HG03025 (cell line): Measurements from ENCODE around the gene CPNE4.

ENCODE experiments used
- ATAC-seq: cut with Tn5 transposase; IDR thresholded peaks from one replicate; pipeline ENCODE4 v1.9.1; 2021; ENCODE audit warnings: mild to moderate bottlenecking, moderate library complexity; ENCODE audit not compliant: unreplicated experiment, low FRiP score

CPNE4 gene

DNA sequence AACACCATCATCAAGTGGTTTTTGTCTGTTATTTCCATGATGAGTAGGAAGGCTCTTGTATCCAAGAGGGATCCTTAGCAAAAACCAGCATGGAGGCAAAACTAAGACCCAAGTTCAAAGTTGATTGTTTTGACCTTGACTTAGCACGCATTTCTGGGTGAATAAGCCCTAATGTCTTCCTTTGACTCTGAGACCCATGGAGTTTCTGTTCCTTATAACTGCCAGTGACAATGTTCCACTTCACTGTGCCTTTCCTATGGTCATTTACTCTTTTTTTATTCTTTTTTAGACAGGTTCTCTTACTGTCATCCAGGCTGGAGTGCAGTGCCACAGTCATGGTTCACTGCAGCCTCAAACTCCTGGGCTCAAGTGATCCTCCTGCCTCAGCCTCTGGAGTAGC, 413.8 kb downstream of the CPNE4 start:
- ATAC-seq, result peak; percentile 78

DNA sequence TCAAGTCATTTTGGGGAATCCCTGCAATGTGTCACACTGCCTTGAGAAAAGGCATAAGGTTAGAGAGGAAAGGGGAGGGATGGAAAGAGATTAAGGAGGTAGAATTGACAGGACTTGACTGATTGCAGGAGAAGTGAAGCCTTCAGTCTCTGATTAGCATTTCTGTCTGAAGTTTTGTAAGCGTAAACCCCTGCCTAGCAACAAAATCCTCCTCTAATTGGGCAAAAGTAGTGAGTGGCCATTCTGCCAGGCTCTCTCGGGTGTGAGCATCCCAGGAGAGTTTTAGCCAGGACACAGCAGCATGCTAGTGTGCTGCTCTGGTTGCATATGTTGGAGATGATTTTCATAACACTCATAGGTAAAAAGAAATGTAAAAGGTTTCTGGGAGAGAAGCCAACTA, 415.0 kb downstream of the CPNE4 start:
- ATAC-seq, result no peak

DNA sequence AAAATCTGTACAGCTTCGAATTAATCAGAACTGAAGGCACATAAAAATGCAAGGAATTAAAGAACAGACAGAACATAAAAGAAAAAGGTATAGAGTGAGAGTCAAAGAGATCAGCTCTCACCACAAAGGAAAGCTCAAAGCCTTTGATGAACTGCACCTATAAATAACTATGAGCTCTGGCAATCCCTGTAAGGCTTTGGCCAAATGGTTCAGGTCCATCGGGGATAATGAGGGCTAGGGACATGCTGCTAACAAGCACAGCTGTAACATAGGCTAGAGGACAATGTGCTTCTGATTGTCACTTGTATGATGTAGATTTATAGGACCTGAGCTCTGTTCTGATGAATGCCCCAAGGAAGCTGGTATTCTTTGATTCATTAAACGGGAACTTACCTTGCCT, 418.1 kb downstream of the CPNE4 start:
- ATAC-seq, result no peak

DNA sequence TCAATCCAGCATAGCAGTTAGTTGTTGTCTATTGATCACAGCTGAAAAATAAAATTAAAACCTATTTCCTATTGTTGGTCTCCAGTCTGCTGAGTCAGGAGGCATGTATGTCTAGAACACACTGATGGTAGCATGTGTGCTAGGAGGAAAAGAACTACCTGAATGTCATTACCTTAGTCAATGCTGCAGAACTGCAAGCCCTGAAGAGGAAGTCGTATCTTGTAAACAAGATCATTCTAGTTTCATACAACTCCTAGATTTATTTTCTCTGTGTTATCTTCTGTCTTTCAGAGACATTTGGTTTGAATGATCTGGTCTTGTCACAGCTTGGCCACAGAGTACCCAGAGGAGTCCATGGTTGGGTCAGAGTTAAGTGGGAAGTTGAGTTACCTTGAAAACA, 422.1 kb downstream of the CPNE4 start:
- peak; percentile 73 for ATAC-seq

DNA sequence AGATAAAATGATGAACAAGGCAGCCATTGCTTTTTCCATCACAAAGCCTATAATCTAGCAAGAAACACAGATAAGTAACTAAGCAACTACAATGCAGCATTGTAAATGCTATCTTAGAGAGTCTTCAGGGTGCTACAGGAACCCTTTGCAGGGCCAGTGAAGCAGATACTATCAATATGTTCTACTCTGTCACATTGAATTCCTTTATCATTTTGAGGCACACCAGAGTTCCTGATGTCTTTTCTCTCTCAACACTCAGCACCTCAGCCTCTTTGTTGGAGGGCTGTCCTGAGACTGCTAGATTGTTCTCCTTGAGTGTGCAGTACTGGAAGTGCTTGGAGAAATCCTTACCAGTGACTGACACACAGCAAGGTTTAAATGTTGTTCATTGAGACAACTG, 424.6 kb downstream of the CPNE4 start:
- ATAC-seq, result no peak

DNA sequence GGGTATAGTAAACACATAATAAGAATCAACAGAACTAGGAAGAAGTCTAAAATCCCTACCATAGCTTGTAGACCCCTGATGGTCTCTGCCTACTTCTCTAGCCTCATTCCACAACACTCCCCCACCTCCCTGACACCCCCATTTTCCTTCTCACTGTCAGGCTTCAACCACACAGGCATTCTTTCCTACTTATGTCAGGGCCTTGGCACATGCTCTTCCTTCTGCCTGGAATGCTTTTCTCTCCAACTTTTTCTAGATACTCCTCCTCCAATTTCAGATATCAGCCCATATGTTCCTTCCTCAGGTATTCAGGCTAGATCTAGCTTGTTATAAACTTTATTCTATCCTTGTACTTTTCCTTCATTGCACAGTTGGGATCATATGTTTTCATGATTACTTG, 426.1 kb downstream of the CPNE4 start:
- ATAC-seq, result no peak

- ATAC-seq, result no peak
Measured at GRCh38 chr3:131608296-131608695, 426.5 kb downstream of the CPNE4 start.

- no peak for ATAC-seq
Measured at GRCh38 chr3:131605916-131606315, 428.9 kb downstream of the CPNE4 start.

- ATAC-seq, result no peak
Measured at GRCh38 chr3:131602011-131602779, 432.6 kb downstream of the CPNE4 start.

GRCh38 chr3:131597816-131598215, 437.0 kb downstream of the CPNE4 start:
- no peak for ATAC-seq

- no peak for ATAC-seq
Measured at GRCh38 chr3:131596884-131597283, 437.9 kb downstream of the CPNE4 start.

- no peak for ATAC-seq
Measured at GRCh38 chr3:131591394-131592014, 443.3 kb downstream of the CPNE4 start.

- no peak for ATAC-seq
Measured at GRCh38 chr3:131586277-131586676, 448.5 kb downstream of the CPNE4 start.

GRCh38 chr3:131582438-131582837, 452.4 kb downstream of the CPNE4 start:
- ATAC-seq, result no peak

DNA sequence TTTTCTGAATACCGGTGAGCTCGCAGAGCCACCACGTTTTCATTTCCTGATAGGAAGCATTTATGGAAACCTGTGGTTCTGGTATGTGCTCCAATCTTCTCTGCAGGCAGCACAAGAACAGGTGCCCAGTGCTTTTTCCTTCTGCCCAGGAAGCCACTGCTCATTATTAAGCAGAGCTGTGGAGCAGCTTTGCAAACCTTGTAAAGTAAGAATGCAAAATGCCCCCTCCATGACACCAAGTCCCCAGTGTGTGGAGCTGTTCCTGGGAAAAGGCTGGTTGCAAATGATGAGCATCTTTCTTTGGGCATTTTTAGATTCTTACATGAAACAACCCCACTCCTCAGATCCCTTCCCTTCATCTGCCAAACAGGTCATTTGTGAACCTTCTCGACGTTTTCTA, 466.4 kb downstream of the CPNE4 start:
- no peak for ATAC-seq

DNA sequence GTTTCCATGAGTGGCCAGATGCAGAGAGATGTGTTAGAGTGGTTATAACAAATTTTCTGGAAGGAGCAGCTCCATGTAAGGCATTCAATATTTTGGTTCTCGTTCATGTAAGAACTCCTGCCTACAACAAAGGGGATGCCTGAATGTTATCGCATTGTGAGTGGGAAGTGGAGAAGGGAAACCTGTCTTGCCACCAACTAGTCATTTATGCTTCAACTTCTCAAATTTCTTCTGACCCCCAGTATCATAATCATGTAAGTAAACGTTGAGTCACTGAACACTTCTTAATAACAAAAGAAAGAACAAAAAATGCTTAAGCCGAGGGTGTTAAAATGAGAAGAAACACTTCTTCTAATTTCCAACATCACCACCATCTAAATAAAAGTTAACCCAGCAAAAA, 470.0 kb downstream of the CPNE4 start:
- ATAC-seq, result no peak

DNA sequence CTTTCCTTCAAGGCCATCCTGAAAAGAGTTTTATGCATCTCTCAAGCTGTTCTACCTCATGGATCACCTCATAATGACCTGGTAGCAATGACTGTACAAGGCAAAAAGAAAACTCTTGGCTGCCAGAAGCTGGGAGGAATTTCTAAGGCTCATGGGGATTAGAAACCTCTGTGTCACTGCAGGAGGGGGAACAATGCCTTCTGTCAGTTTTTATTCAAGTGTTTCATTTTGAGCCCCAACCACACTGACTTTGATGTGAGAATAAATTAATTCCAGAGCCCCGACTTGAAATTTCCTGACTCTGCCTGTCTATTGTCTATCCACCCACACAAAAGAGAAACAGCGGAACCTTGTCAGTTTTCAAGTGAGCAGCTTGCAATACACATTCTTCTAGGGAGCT, 473.3 kb downstream of the CPNE4 start:
- no peak for ATAC-seq

DNA sequence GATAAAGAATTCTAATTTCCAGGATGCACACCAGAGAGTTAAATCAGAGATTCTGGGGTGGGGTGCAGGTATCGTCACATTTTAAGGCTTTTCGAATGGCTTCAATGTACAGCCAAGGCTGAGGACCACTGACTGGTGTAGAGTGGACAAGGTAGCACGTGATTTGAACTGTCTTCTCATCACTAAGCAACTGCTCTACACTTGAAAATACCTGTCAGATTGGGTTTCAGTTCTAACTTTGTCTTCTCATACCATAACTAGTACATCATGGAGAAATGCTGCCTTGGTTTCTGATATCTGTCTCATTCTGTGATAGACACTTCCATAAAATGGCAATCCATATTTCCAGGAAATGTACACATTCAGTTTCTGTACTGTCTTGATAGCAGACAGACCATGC, 474.0 kb downstream of the CPNE4 start:
- no peak for ATAC-seq

DNA sequence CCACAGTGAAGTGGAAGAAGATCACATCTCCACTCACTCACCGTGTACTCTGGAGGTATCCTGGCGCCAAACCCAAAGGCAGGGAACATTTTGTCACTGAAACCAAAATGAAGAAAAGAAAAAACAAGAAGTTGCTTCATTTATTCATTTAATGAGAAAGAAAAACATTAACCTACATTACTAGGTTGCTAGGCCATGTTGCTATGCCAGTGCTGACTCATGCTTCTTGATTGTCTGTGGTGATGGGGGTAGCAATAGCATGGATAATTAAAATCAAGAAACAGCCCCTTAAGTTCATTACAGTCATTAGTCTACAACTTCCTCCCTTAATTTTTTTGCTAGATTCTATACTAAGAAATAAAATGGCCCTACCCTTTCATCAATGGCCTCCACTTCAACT, 479.4 kb downstream of the CPNE4 start:
- ATAC-seq, result no peak

- ATAC-seq, result peak; percentile 98
Measured at GRCh38 chr3:131553495-131554247, 481.1 kb downstream of the CPNE4 start.

DNA sequence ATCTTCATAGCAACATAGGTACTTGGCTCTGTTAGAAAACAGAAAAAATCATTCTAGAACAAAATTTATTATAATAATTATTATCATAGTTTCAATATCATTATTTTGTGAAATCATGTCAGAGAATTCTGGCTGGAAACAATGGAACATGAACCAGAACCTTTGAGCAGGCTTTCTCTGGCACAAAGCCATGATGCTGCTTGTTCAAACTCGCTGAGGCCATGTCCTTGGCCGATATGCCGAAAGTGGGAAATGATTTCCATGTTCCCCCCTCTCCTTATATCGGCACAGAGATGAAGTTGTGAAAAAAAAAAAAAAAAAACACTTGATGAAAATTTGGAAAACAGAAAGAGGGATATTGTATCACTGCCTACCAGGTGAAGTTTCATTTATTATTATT, 483.1 kb downstream of the CPNE4 start:
- ATAC-seq, result no peak
